Stimulated activated CD4-positive, alpha-beta T cell treated with anti-CD3 and anti-CD28 coated beads, Interleukin-4, amount 100 ng/mL, for 1 hour (primary cell): ENCODE data around the gene ICA1.

Source experiments
- DNase-seq: peaks from one replicate; pipeline ENCODE4 v3.0.0-alpha.2; 2020

Gene ICA1

GRCh38 chr7:8226501-8226900 lies 35.5 kb downstream of the ICA1 start:
- DNase-seq = no peak

DNA sequence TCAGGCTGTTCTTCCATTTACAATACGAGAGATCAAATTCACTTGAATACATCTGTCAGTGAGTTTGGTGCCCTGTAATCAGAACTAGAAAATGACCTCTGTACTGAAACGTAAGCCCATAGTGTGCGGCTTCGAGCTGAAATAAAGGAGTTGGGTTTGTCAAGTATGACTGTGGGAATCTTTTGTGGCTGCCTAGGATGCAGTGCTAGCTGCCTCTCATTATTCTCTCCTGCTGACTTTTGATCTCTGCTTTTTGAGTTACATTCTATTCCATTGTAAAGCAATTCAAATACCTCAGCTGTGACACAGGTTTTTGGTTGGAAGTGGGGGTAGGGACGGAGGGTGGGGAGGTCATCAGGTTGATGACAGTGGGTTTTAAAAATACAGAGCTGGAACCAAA lies 40.4 kb downstream of the ICA1 start:
- DNase-seq = no peak

DNA sequence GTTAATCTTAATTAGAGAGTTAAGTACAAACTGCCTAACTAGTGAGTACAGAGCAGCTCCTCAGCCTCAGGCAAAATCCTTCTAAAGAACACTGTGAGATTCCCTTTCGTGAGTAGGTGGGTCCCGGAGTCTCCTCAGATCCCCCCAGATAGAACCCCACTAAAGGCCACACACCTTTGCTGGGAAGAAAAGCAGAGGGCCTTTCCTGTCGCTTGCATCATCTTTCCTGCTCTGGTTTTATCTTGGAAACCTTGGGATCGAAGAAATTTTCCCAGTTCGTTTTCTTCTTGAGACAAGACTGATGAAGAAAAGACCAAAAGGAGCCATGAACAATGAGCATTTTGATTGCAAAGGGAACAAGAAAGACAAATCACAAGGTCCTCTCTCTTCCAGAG lies 40.9 kb downstream of the ICA1 start:
- no peak for DNase-seq

GRCh38 chr7:8220376-8221100 lies 41.4 kb downstream of the ICA1 start:
- DNase-seq = no peak

DNA sequence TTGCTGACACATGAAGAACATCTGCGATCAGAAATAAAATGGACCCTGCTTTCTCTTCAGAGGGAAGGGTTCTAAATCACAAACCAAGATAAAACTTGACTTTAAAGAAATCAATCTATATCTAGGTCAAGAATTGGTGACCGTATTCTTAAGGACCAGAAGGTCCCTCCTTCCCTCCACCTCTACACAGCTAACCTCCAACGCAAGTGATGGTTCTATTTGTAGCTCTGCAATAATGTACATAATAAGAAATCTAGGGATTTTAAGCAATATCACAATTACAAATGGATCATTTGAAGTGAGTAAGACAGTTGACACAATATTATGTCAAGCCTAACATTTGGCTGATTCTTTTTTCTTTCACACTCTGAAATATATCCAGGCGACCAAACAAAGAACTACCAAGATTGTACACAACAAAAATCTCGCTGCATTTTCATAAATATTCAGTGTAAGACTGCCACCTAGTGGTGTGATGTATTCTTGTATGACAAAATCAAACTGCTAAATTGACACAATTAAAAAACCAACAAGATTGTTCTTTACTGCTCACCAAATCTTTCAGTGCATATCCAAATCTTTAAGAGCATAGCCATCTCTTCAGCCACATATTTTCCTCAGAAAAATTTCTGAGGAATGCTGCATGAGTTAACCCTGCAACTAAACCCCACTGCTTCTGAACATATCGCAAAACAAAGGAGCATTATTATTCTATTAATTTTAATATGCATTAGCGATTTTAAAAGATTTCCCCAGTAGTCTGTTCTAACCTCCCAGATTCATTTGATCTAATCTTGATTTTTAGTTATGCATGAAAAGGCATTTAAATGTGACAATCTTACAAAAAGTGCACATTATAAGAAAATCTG lies 44.5 kb downstream of the ICA1 start:
- no peak for DNase-seq

DNA sequence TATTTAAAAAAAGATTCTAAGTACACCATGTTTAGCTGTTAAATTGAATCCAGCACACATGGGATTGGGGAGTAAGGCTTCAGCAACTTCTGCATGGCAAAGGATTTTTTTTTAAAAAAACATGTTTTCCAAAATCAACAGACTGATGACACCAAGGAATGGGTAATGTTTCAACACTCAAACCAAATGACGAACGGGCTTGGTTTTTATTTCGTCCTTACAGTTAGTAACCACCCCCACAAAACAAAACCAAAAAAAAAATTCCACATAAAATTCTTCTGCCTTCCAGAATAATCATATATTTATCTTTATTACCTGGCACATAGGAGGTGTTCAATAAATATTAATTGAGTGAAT lies 45.7 kb downstream of the ICA1 start:
- DNase-seq = no peak

DNA sequence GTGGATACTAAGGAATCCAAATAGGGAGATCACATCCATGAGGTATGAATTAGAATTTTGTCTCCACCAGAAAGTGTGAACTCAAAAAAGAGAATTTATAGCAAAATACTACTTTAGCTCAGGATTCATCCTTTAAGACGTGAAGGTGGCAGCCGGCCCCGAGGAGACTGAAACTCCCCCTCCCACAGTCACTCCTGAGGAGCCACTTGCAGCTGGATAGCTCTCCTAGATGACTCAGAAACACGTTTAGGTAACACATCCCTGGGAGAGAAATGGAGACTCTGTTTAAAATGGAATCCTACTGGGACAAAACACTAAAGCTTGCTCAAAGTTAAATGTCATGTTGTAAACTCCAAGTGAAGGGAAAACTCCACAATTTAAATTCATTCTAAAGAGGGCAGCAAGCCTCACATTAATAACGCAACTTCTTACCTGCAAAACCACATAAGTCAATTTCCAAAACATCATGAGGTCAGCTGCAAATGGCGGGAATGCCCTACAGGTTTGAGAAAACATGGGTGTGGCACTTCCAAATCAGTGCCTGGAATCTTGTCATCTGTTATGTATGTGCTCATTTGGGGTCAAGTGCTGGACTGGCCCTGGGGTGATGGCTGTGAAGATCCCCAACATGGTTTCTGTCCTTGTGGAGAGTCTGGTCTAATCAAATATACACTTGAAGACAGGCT lies 46.2 kb downstream of the ICA1 start:
- DNase-seq = no peak

GRCh38 chr7:8214244-8214824 lies 47.6 kb downstream of the ICA1 start:
- DNase-seq = no peak

DNA sequence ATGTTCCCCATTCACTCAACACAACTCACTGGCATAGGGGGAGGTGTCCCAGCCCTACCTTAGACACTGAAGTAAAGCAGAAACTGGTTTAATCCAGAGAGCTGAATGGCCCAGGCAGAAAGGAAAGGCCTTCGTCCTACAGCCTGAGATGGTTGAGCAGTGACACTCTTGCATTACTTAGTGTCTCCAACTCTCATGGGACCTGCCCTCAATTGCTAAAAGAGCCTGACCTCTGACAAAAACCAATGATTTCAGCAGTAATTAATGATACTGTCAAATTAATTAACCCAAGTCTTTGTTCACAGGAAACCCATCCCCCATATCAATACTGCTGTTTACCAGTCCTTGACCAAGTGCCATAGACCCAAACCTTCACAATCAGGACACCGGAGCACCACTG lies 48.6 kb downstream of the ICA1 start:
- DNase-seq = no peak

- no peak for DNase-seq
These were observed 49.3 kb downstream of the ICA1 start for GRCh38 chr7:8212638-8213037.

DNA sequence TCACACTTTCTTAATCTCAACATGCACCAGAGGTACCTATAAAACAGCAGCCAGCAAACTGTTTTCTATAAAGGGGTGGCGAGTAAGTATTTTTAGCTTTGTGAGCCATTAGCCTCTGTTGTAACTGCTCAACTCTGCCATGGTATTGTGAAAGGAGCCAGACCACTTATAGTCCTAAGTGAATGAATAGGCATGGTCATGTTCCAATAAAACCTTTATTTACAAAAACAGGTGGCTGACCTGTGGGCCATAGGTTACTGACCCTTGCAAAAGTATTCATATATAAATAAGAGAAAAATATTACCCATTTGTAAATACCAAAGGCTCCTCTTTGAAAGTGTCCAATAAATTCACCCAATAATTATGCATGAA lies 50.3 kb downstream of the ICA1 start:
- no peak for DNase-seq

DNA sequence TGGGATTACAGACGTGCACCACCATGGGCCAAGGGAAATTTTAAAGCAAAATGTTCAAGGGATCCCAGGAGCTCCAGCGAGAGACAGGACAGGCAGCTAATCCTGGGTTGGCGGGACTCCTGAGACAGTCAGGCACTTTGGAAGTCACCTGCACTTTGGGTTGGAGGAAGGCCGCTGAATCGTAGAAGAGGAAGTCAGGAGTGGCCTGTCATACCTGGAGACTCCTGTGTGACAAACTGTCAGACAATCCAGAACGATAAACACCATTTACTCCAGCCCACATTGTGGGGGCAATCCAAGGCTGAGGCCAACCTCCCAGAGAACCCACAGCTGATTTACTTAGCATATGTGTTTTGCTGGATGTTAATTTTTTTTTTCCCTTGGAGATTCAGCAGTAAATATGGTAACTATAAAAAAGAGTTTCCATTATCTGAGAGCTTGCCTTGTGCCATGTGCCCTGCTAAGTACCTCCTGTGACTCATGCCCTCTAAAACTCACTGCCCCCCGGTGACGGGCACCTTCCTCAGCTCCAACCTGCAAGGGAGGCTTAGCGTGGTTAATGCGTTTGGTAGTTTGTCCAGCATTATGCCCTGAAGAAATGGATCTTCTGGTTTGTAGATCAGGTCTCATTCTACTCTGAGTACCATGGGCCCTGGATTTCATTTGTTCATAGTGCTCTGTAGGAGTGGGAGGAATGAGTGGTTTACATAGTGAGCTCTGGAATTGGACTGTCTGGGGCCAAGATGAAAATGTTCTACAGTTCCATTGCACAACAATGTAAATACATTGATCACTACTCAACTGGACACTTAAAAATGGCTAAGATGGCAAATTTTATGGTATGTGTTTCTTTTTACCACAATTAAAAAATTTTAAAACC lies 50.9 kb downstream of the ICA1 start:
- DNase-seq = no peak

DNA sequence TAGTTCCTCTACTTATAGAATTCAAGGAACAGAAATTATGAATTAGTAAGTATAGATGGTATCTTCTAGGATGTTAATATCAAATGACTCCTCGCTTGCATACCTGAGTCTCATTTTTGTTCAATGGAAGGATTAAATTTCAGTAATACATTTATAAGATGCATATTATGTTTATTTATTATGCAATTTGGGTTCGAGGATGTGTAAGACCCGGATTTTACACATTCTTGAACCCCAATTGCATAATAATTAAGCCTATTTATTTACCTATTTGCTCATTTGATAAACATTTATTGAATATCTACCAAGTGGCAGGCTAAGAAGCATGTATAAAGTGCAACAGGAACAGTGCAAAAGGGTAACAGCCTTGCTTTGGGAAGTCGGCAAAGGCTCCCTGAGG lies 52.6 kb downstream of the ICA1 start:
- DNase-seq = no peak

DNA sequence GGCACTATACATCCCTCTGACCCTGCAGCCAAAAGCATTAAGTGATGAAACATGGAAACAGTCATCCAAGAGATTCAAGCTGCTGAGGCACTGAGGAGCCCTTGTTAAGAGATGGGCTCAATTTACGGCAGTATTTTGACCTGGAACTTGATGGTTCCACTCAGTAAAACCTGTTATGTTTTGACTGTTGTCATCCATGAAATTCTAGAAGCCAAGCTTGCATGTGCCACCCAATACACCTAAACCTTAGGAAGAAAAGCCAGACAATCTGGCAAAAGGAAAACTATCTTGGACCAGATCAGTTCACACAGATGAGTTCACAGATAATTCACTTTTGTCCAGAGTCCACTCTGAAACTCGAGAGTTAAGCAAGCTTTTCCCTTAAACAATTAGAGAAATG lies 53.2 kb downstream of the ICA1 start:
- DNase-seq = no peak

GRCh38 chr7:8206956-8207355 lies 55.0 kb downstream of the ICA1 start:
- no peak for DNase-seq

DNA sequence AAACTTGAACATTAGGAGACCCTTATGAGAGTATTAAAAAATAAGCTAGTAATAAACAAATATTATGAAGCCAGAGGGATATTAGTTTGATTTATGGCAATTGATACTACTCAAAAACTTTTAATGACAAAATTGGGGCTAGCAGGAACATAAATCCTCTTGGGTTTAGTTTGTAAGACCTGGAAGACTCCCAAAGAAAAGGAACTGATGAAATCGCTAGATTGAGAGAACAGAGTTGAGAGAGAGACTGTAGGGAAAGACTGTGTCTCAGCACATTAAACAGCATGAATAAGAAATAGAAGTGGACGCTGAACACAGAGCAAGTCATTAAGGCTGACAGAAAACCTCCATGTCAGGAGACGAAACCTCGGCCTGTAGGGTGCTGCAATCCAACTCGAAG lies 56.4 kb downstream of the ICA1 start:
- DNase-seq = no peak

DNA sequence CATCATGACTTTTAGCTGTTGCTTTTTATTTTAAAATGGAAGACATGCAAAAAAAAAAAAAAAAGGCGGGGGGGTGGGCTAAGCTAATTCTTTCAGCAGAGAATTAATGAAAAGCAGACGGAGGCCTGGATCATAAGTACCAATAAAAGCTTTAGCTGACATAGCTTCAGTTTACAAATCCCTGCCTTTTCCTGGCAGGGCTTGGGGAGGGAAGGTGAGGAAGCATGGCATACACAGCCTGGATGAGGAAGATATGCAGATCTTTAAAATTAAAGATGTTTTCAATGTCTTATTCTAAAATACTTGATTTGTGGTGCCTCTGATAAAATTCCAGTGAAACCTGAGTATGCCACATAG lies 57.0 kb downstream of the ICA1 start:
- DNase-seq = no peak

- no peak for DNase-seq
These were observed 57.5 kb downstream of the ICA1 start for GRCh38 chr7:8204339-8205030.

- DNase-seq = no peak
These were observed 60.0 kb downstream of the ICA1 start for GRCh38 chr7:8201846-8202441.

DNA sequence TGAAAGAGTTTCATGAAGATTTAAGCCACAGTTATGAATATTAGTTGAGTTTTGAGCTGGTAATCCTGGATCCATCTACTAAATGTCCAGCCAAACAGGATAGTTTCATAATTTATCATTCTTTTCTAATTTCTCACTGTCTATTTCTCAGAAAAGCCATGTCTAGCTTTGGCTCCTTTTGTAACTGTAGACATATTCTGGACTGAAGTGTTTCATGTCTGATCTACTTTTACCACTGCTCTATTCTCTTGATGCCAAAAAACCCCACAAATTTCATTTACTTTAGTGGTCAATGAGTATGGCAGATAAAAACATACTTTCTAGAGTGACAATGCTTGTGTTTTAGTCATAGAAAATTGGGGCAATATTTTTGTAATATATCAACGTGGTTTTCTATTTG lies 61.2 kb downstream of the ICA1 start:
- no peak for DNase-seq

- no peak for DNase-seq
These were observed 61.7 kb downstream of the ICA1 start for GRCh38 chr7:8200316-8200715.
